ENCODE measurements around the gene SLC22A4.

Gene SLC22A4

DNA sequence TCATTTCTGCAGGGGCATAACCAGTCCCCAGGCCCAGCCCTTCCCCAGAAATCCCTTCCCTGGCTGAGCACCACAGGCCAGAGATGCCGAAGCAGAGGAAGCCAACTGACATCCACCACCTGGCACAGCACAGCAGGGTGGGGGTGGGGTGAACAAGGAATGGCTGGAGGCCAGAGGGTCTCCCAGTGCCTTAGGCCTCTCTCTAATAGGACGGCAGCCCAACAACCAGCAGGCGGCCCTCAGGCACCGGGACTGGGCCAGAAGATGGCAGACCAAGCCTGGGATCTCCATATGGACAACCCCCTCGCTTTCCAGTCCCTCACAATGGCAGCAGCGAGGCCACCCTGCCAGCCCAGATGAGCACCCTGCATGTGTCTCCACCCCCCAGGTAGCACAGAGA is 23.5 kb upstream of the SLC22A4 start:
- peaks cover 14% of the 10 kb centered on the region; the same call in 1 of the 2 replicates for H3K4me1 ChIP-seq (ENCODE audit: control insufficient read depth, insufficient read depth, low read length)
- H3K4me3 ChIP-seq (ENCODE audit: low read depth, low read length), result no peak overlapping the region
- no peak overlapping the region for H3K27ac ChIP-seq (ENCODE audit: low read depth, low read length)
- H3K27me3 ChIP-seq (ENCODE audit: control insufficient read depth, insufficient read depth, low read length), result no peaks in the 10 kb centered on the region
- H3K36me3 ChIP-seq (ENCODE audit: control insufficient read depth, insufficient read depth, low read length), result no peaks in the 10 kb centered on the region
- no peak overlapping the region for H3K9ac ChIP-seq (ENCODE audit: low read length)
- no peaks in the 10 kb centered on the region for H3K9me3 ChIP-seq (ENCODE audit: control insufficient read depth, insufficient read depth, low read depth, low read length)

GRCh38 chr5:132271251-132272246 is 22.6 kb upstream of the SLC22A4 start:
- Histone ChIP-seq H3K9me3 (ENCODE audit: control insufficient read depth, insufficient read depth, low read depth, low read length) (no peaks in the 10 kb centered on the region), H3K36me3 (ENCODE audit: control insufficient read depth, insufficient read depth, low read length) (no peaks in the 10 kb centered on the region), H3K9ac (ENCODE audit: low read length) (no peak overlapping the region), H3K4me3 (ENCODE audit: low read depth, low read length) (no peak overlapping the region), H3K4me1 (ENCODE audit: control insufficient read depth, insufficient read depth, low read length) (peaks cover 8% of the 10 kb centered on the region; the same call in 1 of the 2 replicates), H3K27me3 (ENCODE audit: control insufficient read depth, insufficient read depth, low read length) (no peaks in the 10 kb centered on the region), H3K27ac (ENCODE audit: low read depth, low read length) (no peak overlapping the region)

- no peak overlapping the region for H3K9ac ChIP-seq (ENCODE audit: low read length)
- H3K27me3 ChIP-seq (ENCODE audit: control insufficient read depth, insufficient read depth, low read length), result no peaks in the 10 kb centered on the region
- peaks cover 8% of the 10 kb centered on the region; the same call in 1 of the 2 replicates for H3K4me1 ChIP-seq (ENCODE audit: control insufficient read depth, insufficient read depth, low read length)
- H3K9me3 ChIP-seq (ENCODE audit: control insufficient read depth, insufficient read depth, low read depth, low read length), result no peaks in the 10 kb centered on the region
- no peak overlapping the region for H3K4me3 ChIP-seq (ENCODE audit: low read depth, low read length)
- no peaks in the 10 kb centered on the region for H3K36me3 ChIP-seq (ENCODE audit: control insufficient read depth, insufficient read depth, low read length)
- no peak overlapping the region for H3K27ac ChIP-seq (ENCODE audit: low read depth, low read length)
Measured at GRCh38 chr5:132272311-132273210, 21.6 kb upstream of the SLC22A4 start.

GRCh38 chr5:132273631-132274030 is 20.6 kb upstream of the SLC22A4 start:
- Histone ChIP-seq H3K4me1 (ENCODE audit: control insufficient read depth, insufficient read depth, low read length) (peaks cover 17% of the 10 kb centered on the region), H3K9me3 (ENCODE audit: control insufficient read depth, insufficient read depth, low read depth, low read length) (no peaks in the 10 kb centered on the region), H3K27ac (ENCODE audit: low read depth, low read length) (no peak overlapping the region), H3K36me3 (ENCODE audit: control insufficient read depth, insufficient read depth, low read length) (no peaks in the 10 kb centered on the region), H3K27me3 (ENCODE audit: control insufficient read depth, insufficient read depth, low read length) (no peaks in the 10 kb centered on the region), H3K9ac (ENCODE audit: low read length) (no peak overlapping the region), H3K4me3 (ENCODE audit: low read depth, low read length) (no peak overlapping the region)

DNA sequence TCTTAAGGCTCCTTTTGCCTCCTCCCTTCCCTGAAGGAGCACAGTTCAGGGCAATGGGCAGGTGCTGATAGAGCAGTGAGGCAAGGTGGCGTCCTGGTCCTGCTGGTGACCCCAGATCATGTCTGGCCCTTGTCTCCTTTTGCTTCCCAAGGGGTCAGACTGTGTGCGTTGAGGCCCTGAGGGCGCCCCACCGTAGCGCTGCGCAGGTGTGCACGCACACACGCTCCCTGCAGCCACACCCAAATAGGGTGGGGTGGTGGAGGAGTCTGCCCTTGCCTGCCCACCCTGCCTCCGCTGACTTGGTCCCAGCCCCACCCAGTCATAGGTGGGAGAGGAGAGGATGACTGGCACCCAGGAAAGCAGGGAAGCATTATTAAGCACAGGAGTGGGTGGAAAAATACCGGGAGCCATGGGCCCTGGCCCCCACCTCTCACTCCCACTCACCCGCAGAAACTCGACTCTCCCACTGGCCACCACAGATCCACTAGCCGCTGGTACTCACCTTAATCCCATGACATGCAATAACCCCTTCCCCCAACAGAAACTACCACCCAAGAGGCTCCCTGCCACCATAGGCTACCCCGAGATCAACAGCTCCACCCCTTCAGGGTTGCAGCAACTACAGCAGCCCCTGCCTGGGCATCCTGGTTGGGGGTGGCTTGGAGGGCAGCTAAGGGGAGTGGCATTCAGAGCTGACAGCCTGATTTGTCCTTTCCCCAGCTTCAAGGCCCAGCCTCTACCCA is 20.0 kb upstream of the SLC22A4 start:
- Histone ChIP-seq H3K4me3 (ENCODE audit: low read depth, low read length) (no peak overlapping the region), H3K27ac (ENCODE audit: low read depth, low read length) (no peak overlapping the region), H3K9ac (ENCODE audit: low read length) (no peak overlapping the region), H3K9me3 (ENCODE audit: control insufficient read depth, insufficient read depth, low read depth, low read length) (no peaks in the 10 kb centered on the region), H3K36me3 (ENCODE audit: control insufficient read depth, insufficient read depth, low read length) (no peaks in the 10 kb centered on the region), H3K4me1 (ENCODE audit: control insufficient read depth, insufficient read depth, low read length) (peaks cover 15% of the 10 kb centered on the region), H3K27me3 (ENCODE audit: control insufficient read depth, insufficient read depth, low read length) (no peaks in the 10 kb centered on the region)

DNA sequence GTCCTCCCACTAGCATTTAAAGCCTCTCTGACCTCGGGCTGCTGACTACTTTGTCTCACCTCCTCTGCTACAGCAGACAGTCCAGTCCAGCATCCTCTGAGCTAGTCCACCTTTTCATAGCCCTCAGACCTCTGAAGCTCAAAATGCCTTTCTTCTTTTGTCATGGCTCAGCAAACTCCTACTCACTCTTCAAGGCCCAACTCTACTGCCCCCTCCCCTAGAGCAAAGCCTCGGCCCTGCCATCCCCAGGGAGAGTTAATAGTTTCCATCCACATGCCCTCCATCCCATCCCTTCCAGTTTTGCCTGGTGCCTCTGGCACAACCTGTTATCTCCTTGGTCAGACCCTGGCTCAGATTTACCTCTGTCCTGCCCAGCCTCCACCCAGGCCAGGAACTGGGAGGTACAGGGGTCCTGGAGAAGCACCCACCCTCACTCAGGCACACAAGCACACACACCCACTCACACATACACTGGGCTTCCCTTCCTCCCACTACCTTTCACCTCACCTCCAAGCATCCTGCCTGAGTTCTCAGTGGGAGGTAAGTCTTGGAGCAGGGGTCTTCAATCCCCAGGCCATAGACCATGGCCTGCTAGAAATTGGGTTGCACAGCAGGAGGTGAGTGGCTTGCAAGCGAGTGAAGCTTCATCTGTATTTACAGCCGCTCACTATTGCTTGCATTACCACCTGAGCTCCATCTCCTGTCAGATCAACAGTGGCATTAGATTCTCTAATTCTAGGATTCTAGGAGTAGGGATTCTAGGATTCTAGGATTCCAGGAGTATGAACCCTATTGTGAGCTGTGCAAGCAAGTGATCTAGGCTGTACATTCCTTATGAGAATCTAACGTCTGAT is 18.6 kb upstream of the SLC22A4 start:
- H3K27me3 ChIP-seq (ENCODE audit: control insufficient read depth, insufficient read depth, low read length), result no peaks in the 10 kb centered on the region
- no peak overlapping the region for H3K4me3 ChIP-seq (ENCODE audit: low read depth, low read length)
- H3K4me1 ChIP-seq (ENCODE audit: control insufficient read depth, insufficient read depth, low read length), result peaks cover 15% of the 10 kb centered on the region
- no peak overlapping the region for H3K9ac ChIP-seq (ENCODE audit: low read length)
- H3K27ac ChIP-seq (ENCODE audit: low read depth, low read length), result no peak overlapping the region
- H3K9me3 ChIP-seq (ENCODE audit: control insufficient read depth, insufficient read depth, low read depth, low read length), result no peaks in the 10 kb centered on the region
- H3K36me3 ChIP-seq (ENCODE audit: control insufficient read depth, insufficient read depth, low read length), result no peaks in the 10 kb centered on the region

DNA sequence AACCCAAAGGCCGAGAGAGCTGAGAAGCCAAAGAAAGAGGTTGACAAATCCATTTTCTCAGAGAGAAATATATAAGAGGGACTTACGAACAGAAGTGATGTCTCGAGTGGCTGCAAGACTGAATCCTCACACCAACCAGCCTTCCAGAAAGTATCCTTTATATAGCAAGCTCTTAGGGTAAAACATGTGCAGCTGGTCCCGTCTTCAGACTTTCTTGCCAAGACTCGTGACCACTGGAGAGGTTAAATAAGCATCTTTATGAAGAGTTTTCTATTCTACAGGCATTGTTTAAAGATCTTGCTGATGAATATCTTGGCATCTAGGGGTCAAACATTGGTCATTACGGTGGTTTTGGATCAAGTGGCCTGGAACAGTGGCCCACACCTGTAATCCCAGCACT is 16.9 kb upstream of the SLC22A4 start:
- H3K4me3 ChIP-seq (ENCODE audit: low read depth, low read length), result no peak overlapping the region
- H3K27me3 ChIP-seq (ENCODE audit: control insufficient read depth, insufficient read depth, low read length), result no peaks in the 10 kb centered on the region
- no peaks in the 10 kb centered on the region for H3K9me3 ChIP-seq (ENCODE audit: control insufficient read depth, insufficient read depth, low read depth, low read length)
- peaks cover 15% of the 10 kb centered on the region for H3K4me1 ChIP-seq (ENCODE audit: control insufficient read depth, insufficient read depth, low read length)
- no peak overlapping the region for H3K9ac ChIP-seq (ENCODE audit: low read length)
- no peak overlapping the region for H3K27ac ChIP-seq (ENCODE audit: low read depth, low read length)
- no peaks in the 10 kb centered on the region for H3K36me3 ChIP-seq (ENCODE audit: control insufficient read depth, insufficient read depth, low read length)

GRCh38 chr5:132277971-132278853 is 16.0 kb upstream of the SLC22A4 start:
- Histone ChIP-seq H3K27ac (ENCODE audit: low read depth, low read length) (no peak overlapping the region), H3K9me3 (ENCODE audit: control insufficient read depth, insufficient read depth, low read depth, low read length) (no peaks in the 10 kb centered on the region), H3K36me3 (ENCODE audit: control insufficient read depth, insufficient read depth, low read length) (no peaks in the 10 kb centered on the region), H3K4me1 (ENCODE audit: control insufficient read depth, insufficient read depth, low read length) (peaks cover 12% of the 10 kb centered on the region), H3K4me3 (ENCODE audit: low read depth, low read length) (no peak overlapping the region), H3K27me3 (ENCODE audit: control insufficient read depth, insufficient read depth, low read length) (no peaks in the 10 kb centered on the region), H3K9ac (ENCODE audit: low read length) (no peak overlapping the region)

DNA sequence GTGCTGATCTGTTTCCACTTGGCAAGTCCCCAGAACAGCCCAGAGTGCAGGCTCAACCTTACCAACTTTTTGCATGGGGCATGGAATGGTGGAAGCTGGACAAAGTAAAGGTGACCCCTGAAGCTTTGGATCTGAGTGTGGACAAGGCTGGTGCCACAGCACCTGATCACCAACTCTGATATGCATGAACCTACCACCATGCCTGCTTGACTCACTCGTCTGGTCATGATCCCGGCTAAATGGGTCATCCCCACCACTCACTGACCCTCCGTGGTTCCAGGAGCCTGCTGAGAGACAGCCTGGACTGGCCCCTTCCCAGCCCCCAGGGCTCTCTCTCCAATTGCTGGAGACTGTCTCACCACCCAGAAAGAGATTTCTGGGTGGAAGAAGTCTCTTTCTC is 14.4 kb upstream of the SLC22A4 start:
- H3K9me3 ChIP-seq (ENCODE audit: control insufficient read depth, insufficient read depth, low read depth, low read length), result no peaks in the 10 kb centered on the region
- H3K27ac ChIP-seq (ENCODE audit: low read depth, low read length), result no peak overlapping the region
- no peak overlapping the region for H3K9ac ChIP-seq (ENCODE audit: low read length)

More for the DNA sequence above, 14.4 kb upstream of the SLC22A4 start:
- H3K4me3 ChIP-seq (ENCODE audit: low read depth, low read length), result no peak overlapping the region
- peaks cover 12% of the 10 kb centered on the region for H3K4me1 ChIP-seq (ENCODE audit: control insufficient read depth, insufficient read depth, low read length)
- H3K36me3 ChIP-seq (ENCODE audit: control insufficient read depth, insufficient read depth, low read length), result no peaks in the 10 kb centered on the region
- no peaks in the 10 kb centered on the region for H3K27me3 ChIP-seq (ENCODE audit: control insufficient read depth, insufficient read depth, low read length)

All from HUES6 (cell line).